Stimulated activated CD4-positive, alpha-beta T cell treated with anti-CD3 and anti-CD28 coated beads, TNF-alpha, amount 100 ng/mL, for 48 hours (primary cell): ENCODE measurements around the gene AKR1B1.
"Not testable (repeated sequence)": the region's sequence is repeated elsewhere in the genome, so short reads cannot be mapped to it uniquely, and the experiment has no call there.

Experiments
- DNase-seq, 3 donors: peaks; one replicate each; pipeline ENCODE4 v3.0.0-alpha.2; 2020; ENCODE audit warnings: low read depth in 3 of 3

Gene AKR1B1

GRCh38 chr7:134458806-134459698, at the start of gene AKR1B1:
Gene AKR1B1, minus strand, starts transcription at chr7:134459100. Its CDS starts 38 bp downstream, at chr7:134459062.
- DNase-seq = peak; percentile 79 to 85 (median 83)

GRCh38 chr7:134505856-134506255, 47.0 kb upstream of the AKR1B1 start:
- DNase-seq = no peak

- DNase-seq = no peak
These were observed 45.8 kb upstream of the AKR1B1 start for GRCh38 chr7:134504660-134505164.

- no peak for DNase-seq
These were observed 43.8 kb upstream of the AKR1B1 start for GRCh38 chr7:134502463-134503371.

- DNase-seq = no peak
These were observed 42.1 kb upstream of the AKR1B1 start for GRCh38 chr7:134500982-134501381.

- DNase-seq = no peak
These were observed 41.5 kb upstream of the AKR1B1 start for GRCh38 chr7:134500406-134500805.

GRCh38 chr7:134495546-134495945, 36.6 kb upstream of the AKR1B1 start:
- DNase-seq = no peak

GRCh38 chr7:134493091-134493490, 34.2 kb upstream of the AKR1B1 start:
- no peak for DNase-seq

GRCh38 chr7:134487721-134488120, 28.8 kb upstream of the AKR1B1 start:
- not testable (repeated sequence) for DNase-seq

- no peak for DNase-seq
These were observed 26.3 kb upstream of the AKR1B1 start for GRCh38 chr7:134485203-134485602.

GRCh38 chr7:134483296-134483695, 24.4 kb upstream of the AKR1B1 start:
- no peak for DNase-seq

GRCh38 chr7:134482858-134483257, 24.0 kb upstream of the AKR1B1 start:
- no peak for DNase-seq

GRCh38 chr7:134481167-134481566, 22.3 kb upstream of the AKR1B1 start:
- no peak for DNase-seq

GRCh38 chr7:134480730-134481129, 21.8 kb upstream of the AKR1B1 start:
- no peak for DNase-seq

- no peak for DNase-seq
These were observed 21.3 kb upstream of the AKR1B1 start for GRCh38 chr7:134480202-134480601.

- DNase-seq = no peak
These were observed 19.8 kb upstream of the AKR1B1 start for GRCh38 chr7:134478707-134479106.

- DNase-seq = no peak
These were observed 19.1 kb upstream of the AKR1B1 start for GRCh38 chr7:134477954-134478353.

- DNase-seq = no peak
These were observed 17.1 kb upstream of the AKR1B1 start for GRCh38 chr7:134476044-134476443.

- no peak for DNase-seq
These were observed 15.9 kb upstream of the AKR1B1 start for GRCh38 chr7:134474828-134475227.

GRCh38 chr7:134473861-134474291, 15.0 kb upstream of the AKR1B1 start:
- no peak for DNase-seq

- DNase-seq = no peak
These were observed 13.8 kb upstream of the AKR1B1 start for GRCh38 chr7:134472572-134473244.

GRCh38 chr7:134470864-134471263, 12.0 kb upstream of the AKR1B1 start:
- no peak for DNase-seq
